ENCODE measurements around the gene KCNQ5.

DNA sequence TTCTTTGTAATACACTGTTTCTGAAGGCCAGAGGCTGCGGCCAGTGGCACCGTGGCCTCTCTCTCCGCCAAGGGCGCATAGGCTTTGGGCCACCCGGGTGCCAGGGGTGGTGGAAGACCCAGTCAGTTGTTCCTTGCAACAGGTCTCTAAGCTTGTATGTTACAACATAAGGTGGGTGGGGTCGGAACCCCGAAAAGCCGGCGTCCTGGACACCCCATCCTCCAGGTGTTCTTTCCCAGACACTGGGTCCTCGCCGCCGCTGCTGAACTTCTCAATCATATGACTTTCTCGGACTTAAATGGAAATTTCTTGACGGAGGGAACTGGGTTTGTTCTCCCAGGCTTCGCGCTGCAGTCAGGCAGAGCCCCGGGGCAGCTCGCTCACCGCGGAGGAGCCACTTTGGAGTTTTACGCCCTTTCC, 983 bp upstream of the KCNQ5 start:
- TF ChIP-seq, protein P1, sequence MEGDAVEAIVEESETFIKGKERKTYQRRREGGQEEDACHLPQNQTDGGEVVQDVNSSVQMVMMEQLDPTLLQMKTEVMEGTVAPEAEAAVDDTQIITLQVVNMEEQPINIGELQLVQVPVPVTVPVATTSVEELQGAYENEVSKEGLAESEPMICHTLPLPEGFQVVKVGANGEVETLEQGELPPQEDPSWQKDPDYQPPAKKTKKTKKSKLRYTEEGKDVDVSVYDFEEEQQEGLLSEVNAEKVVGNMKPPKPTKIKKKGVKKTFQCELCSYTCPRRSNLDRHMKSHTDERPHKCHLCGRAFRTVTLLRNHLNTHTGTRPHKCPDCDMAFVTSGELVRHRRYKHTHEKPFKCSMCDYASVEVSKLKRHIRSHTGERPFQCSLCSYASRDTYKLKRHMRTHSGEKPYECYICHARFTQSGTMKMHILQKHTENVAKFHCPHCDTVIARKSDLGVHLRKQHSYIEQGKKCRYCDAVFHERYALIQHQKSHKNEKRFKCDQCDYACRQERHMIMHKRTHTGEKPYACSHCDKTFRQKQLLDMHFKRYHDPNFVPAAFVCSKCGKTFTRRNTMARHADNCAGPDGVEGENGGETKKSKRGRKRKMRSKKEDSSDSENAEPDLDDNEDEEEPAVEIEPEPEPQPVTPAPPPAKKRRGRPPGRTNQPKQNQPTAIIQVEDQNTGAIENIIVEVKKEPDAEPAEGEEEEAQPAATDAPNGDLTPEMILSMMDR (IDR thresholded peaks at IDR 0.05 in 2 of 3, conservative IDR thresholded peaks at IDR 0.05 in 1 of 3; ENCODE audit: control insufficient read depth in 2 of 3, extremely low read depth in 1 of 3, insufficient read depth in 1 of 3, low read depth in 3 of 3, low read length in 3 of 3): no peak
- TF ChIP-seq SIN3A (IDR thresholded peaks at IDR 0.05; ENCODE audit: low read depth, low read length): no peak
- no peak for TF ChIP-seq SRF (IDR thresholded peaks at IDR 0.05; ENCODE audit: low read depth in 2 of 2, low read length in 2 of 2)
- TF ChIP-seq STAT1 (conservative IDR thresholded peaks at IDR 0.05): no peak
- TF ChIP-seq, protein P2, sequence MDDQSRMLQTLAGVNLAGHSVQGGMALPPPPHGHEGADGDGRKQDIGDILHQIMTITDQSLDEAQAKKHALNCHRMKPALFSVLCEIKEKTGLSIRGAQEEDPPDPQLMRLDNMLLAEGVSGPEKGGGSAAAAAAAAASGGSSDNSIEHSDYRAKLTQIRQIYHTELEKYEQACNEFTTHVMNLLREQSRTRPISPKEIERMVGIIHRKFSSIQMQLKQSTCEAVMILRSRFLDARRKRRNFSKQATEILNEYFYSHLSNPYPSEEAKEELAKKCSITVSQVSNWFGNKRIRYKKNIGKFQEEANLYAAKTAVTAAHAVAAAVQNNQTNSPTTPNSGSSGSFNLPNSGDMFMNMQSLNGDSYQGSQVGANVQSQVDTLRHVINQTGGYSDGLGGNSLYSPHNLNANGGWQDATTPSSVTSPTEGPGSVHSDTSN (IDR thresholded peaks at IDR 0.05; ENCODE audit: insufficient replicate concordance, low read depth, low read length): no peak
- TF ChIP-seq ZNF384 (IDR thresholded peaks at IDR 0.05; ENCODE audit: borderline replicate concordance, low read depth, low read length): no peak

All from GM12878 (cell line).